ENCODE data around the gene CD300H.

The CD300H gene

GRCh38 chr17:74567397-74567796 is at the start of gene CD300H:
TSS of gene CD300H (minus strand) at chr17:74567509.
- H3K4me3 ChIP-seq (ENCODE audit: low read depth, low read length) = no peak within 1 kb of the TSS
- DNase-seq (ENCODE audit: low read depth) = no peak
- TF ChIP-seq, protein P1, sequence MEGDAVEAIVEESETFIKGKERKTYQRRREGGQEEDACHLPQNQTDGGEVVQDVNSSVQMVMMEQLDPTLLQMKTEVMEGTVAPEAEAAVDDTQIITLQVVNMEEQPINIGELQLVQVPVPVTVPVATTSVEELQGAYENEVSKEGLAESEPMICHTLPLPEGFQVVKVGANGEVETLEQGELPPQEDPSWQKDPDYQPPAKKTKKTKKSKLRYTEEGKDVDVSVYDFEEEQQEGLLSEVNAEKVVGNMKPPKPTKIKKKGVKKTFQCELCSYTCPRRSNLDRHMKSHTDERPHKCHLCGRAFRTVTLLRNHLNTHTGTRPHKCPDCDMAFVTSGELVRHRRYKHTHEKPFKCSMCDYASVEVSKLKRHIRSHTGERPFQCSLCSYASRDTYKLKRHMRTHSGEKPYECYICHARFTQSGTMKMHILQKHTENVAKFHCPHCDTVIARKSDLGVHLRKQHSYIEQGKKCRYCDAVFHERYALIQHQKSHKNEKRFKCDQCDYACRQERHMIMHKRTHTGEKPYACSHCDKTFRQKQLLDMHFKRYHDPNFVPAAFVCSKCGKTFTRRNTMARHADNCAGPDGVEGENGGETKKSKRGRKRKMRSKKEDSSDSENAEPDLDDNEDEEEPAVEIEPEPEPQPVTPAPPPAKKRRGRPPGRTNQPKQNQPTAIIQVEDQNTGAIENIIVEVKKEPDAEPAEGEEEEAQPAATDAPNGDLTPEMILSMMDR (conservative IDR thresholded peaks at IDR 0.05; ENCODE audit: low read depth, low read length) = no peak

DNA sequence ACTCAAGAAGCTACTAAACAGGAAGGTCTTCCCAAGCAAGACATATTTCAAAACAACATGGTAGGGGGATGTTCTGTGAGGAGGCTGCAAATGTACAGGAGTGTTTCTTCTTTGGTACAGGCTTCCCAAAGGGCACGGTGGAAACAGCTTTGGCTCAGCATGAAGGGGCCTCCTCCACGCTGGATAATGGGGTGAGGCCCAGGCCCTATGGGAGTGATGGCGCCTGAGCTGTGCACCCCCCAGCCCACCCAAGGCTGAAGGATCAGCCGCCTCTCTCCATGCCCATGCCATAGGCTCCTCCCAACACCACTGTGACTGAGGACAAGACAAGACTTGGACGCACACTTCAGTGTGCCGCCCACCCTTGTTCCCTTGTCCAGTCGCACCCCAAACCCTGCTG is 49.4 kb upstream of the CD300H start:
- H3K4me3 ChIP-seq (ENCODE audit: low read depth, low read length) = no peak overlapping the region
- DNase-seq (ENCODE audit: low read depth) = no peak
- TF ChIP-seq, protein P1 (conservative IDR thresholded peaks at IDR 0.05; ENCODE audit: low read depth, low read length) = no peak

GRCh38 chr17:74612046-74612445 is 44.7 kb upstream of the CD300H start:
- no peak overlapping the region for H3K4me3 ChIP-seq (ENCODE audit: low read depth, low read length)
- TF ChIP-seq, protein P1 (conservative IDR thresholded peaks at IDR 0.05; ENCODE audit: low read depth, low read length) = no peak
- no peak for DNase-seq (ENCODE audit: low read depth)

DNA sequence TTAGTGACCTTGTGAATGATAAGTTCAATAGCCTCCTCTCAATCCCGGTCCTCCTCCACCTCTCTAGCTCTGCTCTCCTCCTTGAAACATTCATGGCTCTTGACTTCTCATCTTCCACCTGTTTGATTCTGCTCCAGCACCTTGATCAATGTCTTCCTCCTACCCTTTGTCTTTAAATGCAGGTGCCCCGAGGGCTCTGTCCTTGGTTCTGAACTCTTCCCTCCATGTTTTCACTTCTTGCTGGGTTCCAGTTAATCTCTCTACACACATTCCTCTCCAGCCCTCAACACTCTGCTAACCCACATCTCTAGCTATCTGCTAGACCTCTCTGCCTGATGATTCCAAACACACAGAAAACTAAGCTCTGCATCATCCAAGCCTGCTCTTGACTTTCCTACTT is 42.8 kb upstream of the CD300H start:
- H3K4me3 ChIP-seq (ENCODE audit: low read depth, low read length) = no peak overlapping the region
- no peak for DNase-seq (ENCODE audit: low read depth)
- TF ChIP-seq, protein P1 (conservative IDR thresholded peaks at IDR 0.05; ENCODE audit: low read depth, low read length) = no peak

DNA sequence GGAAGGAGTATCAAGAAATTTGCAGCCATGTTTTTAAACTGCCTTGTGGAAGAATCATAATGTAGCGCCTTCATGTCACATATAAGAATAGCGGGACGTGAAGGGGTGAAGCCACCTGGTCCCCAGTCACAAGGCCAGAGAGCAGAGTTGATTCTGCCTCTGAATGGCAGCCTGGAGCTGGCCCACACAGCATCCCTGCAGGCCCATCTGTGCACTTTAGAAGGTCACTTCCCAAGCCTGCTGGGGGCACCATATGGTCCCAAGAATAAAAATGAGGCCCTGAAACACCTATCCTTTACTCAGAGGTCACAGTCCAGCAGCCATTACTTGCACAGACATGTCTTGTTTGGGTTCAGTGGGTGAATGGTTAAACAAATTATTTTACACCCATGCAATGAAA is 41.2 kb upstream of the CD300H start:
- TF ChIP-seq, protein P1 (conservative IDR thresholded peaks at IDR 0.05; ENCODE audit: low read depth, low read length) = no peak
- DNase-seq (ENCODE audit: low read depth) = no peak
- no peak overlapping the region for H3K4me3 ChIP-seq (ENCODE audit: low read depth, low read length)

DNA sequence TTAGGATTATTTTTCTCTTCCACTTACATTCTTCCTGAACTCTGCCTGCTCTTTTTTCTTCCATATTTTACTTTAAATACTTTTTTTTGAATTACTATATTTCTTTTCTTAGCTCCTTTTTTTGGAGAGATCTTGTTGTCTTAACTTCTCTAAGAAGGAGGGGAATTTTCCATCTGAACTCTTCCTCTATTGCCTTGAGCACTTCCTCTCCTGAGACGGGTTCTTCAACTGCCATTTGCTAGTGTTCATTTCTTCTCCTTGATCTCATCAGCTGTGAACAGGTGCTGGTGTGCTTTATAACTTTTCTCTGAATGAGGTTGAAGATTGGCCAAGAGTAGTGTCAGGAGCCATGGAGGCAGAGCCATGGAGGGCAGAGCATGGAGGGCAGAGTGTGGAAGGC is 39.9 kb upstream of the CD300H start:
- TF ChIP-seq, protein P1 (conservative IDR thresholded peaks at IDR 0.05; ENCODE audit: low read depth, low read length) = no peak
- no peak for DNase-seq (ENCODE audit: low read depth)
- H3K4me3 ChIP-seq (ENCODE audit: low read depth, low read length) = no peak overlapping the region

DNA sequence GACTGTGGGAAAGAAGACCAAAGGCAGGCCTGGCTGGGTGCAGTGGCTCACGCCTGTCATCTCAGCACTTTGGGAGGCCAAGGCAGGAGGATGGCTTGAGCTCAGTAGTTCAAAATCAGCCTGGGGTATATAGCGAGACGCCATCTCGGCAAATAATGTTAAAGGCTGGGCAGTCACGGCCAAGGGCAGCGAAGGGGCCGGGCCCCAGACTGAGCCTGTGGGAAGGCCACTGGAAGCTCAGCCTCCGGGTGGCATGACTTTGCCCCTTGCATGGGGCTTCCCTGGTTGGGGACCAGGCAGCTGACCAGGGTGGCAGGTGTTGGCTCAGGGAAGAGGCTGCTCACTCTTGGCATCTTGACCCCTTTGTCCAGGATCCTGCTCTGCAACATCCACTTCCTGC is 38.7 kb upstream of the CD300H start:
- TF ChIP-seq, protein P1 (conservative IDR thresholded peaks at IDR 0.05; ENCODE audit: low read depth, low read length) = no peak
- no peak overlapping the region for H3K4me3 ChIP-seq (ENCODE audit: low read depth, low read length)
- no peak for DNase-seq (ENCODE audit: low read depth)

All from choroid plexus epithelial cell (primary cell).